Uterus (tissue), 2 donors: Measurements from ENCODE around the gene SPINT3.

ENCODE experiments used
- CTCF ChIP-seq, 4 experiments: fragments of 200-600 bp in 2 of 4; fragments of 450-650 bp in 2 of 4; sonication (generic) in 2 of 4; IDR thresholded peaks; one replicate each; pipeline ENCODE4 v1.5.1; 2016 to 2019; ENCODE audit warnings: antibody characterized with exemption in 4 of 4, mild to moderate bottlenecking in 2 of 4, moderate library complexity in 1 of 4
- POLR2A ChIP-seq, 2 donors: fragments of 450-650 bp; IDR thresholded peaks; one replicate each; pipeline ENCODE4 v1.6.1; 2016; ENCODE audit warnings: antibody characterized with exemption in 2 of 2, mild to moderate bottlenecking in 1 of 2, moderate library complexity in 1 of 2

- TF ChIP-seq CTCF (IDR thresholded peaks at IDR 0.05) (no peak), POLR2A (IDR thresholded peaks at IDR 0.05) (no peak)
Observed at GRCh38 chr20:45502561-45502960, 12.9 kb downstream of the SPINT3 start.
